K562 (cell line): Measurements from ENCODE around the gene CD52. TPM values are rescaled to one million over a fixed set of nuclear protein-coding genes. Genes with fewer than 3 reads are reported as not detected.

ENCODE experiments used
- CCNT2 ChIP-seq: IDR thresholded peaks from 2 replicates; pipeline ENCODE4 v1.6.1; 2011; ENCODE audit warnings: borderline replicate concordance, low read depth, mild to moderate bottlenecking, moderate library complexity, mixed read lengths, low read length; ENCODE audit not compliant: insufficient read length; ENCODE audit errors: extremely low read depth
- DNMT1 ChIP-seq: fragments of 450-650 bp; IDR thresholded peaks from 2 replicates; pipeline ENCODE4 v1.6.1; 2016; ENCODE audit warnings: antibody characterized with exemption, mild to moderate bottlenecking
- KAT8 ChIP-seq: fragments of 450-650 bp; IDR thresholded peaks from 2 replicates; pipeline ENCODE4 v1.6.1; 2016; ENCODE audit warnings: low read depth, mild to moderate bottlenecking
- KDM1A ChIP-seq, 2 experiments: fragments of 450-650 bp; IDR thresholded peaks; 2 replicates each; pipeline ENCODE4 v1.6.1; 2016; ENCODE audit warnings: mild to moderate bottlenecking in 2 of 2
- MAX ChIP-seq: sonication (generic); formaldehyde crosslinking; IDR thresholded peaks from 2 replicates; pipeline ENCODE4 v1.9.0; 2022; ENCODE audit warnings: mild to moderate bottlenecking, missing genetic modification reagents
- MED1 ChIP-seq: sonication (generic); formaldehyde crosslinking; IDR thresholded peaks from 2 replicates; pipeline ENCODE4 v1.8.1; 2023; ENCODE audit warnings: missing genetic modification reagents, borderline replicate concordance
- MLLT1 ChIP-seq, 2 experiments: fragments of 450-650 bp; IDR thresholded peaks; 2 replicates each; pipeline ENCODE4 v1.6.1; 2016
- NCOA4 ChIP-seq: fragments of 450-650 bp; IDR thresholded peaks from 2 replicates; pipeline ENCODE4 v1.6.1; 2018; ENCODE audit warnings: mild to moderate bottlenecking; ENCODE audit not compliant: partially characterized antibody
- NFE2L1 ChIP-seq: fragments of 450-650 bp; IDR thresholded peaks from 2 replicates; pipeline ENCODE4 v1.6.1; 2016; ENCODE audit warnings: missing genetic modification characterization, low read depth, mild to moderate bottlenecking, missing compliant biosample characterization, moderate library complexity, borderline replicate concordance
- TAF1 ChIP-seq: IDR thresholded peaks from 2 replicates; pipeline ENCODE4 v1.6.1; 2011; ENCODE audit warnings: mild to moderate bottlenecking, low read length, moderate library complexity; ENCODE audit not compliant: insufficient read depth, control insufficient read depth, severe bottlenecking; ENCODE audit errors: extremely low read depth
- ZBED1 ChIP-seq: IDR thresholded peaks from 2 replicates; pipeline ENCODE4 v1.6.1; 2014
- ZEB2 ChIP-seq: fragments of 450-650 bp; IDR thresholded peaks from 2 replicates; pipeline ENCODE4 v1.6.1; 2016
- ZNF212 ChIP-seq: fragments of 450-650 bp; formaldehyde crosslinking; IDR thresholded peaks from 2 replicates; pipeline ENCODE4 v1.4.0; 2020; ENCODE audit warnings: mild to moderate bottlenecking
- ZNF395 ChIP-seq: fragments of 200-800 bp; sonication (Bioruptor generic); IDR thresholded peaks from 2 replicates; pipeline ENCODE4 v1.6.1; 2017; ENCODE audit warnings: missing genetic modification characterization, missing compliant biosample characterization
- polyA plus RNA-seq, 8 experiments: library from polyadenylated mRNA; depleted of rRNA in 4 of 8; stranded (reverse) in 5 of 8; unstranded in 3 of 8; fragments of >200 nt; fragmentation: Nextera tagmentation in 2 of 8; fragmentation: Illumina TruSeq in 1 of 8; extraction: Ambion mirVana in 2 of 8; extraction: Trizol in 1 of 8; gene quantifications; 2 replicates each; pipeline versions ENCODE4 v1.2.1 to v1.2.3, GENCODE V29; 2011 to 2014; ENCODE audit warnings: inconsistent platforms in 1 of 8, missing spikeins in 1 of 8
- total RNA-seq, 7 experiments: library from RNA; depleted of rRNA in 6 of 7; stranded (reverse); fragments of >200 nt in 6 of 7; fragmentation: Illumina TruSeq in 2 of 7; extraction: Trizol in 2 of 7; gene quantifications; 2 replicates each; pipeline versions ENCODE4 v1.2.1 to v1.2.3, GENCODE V29; 2011 to 2021; ENCODE audit warnings: low replicate concordance in 1 of 7
- TF ChIP-seq, protein P1 (sequence below): fragments of 450-650 bp; IDR thresholded peaks from 2 replicates; pipeline ENCODE4 v1.7.1; 2018; ENCODE audit warnings: mild to moderate bottlenecking, low read depth; ENCODE audit not compliant: partially characterized antibody
- TF ChIP-seq, protein P2 (sequence below), 2 experiments: fragments of 250-450 bp in 1 of 2; fragments of 450-650 bp in 1 of 2; sonication (Bioruptor Pico) in 1 of 2; IDR thresholded peaks; 2 replicates each; pipeline versions ENCODE4 v1.6.1 to v1.8.0; 2016 to 2021; ENCODE audit warnings: mild to moderate bottlenecking in 2 of 2, moderate library complexity in 2 of 2, missing compliant biosample characterization in 1 of 2, missing genetic modification characterization in 1 of 2
- TF ChIP-seq, protein P3 (sequence below): fragments of 250-450 bp; sonication (Bioruptor Pico); IDR thresholded peaks from 2 replicates; pipeline ENCODE4 v1.5.0; 2020; ENCODE audit warnings: mild to moderate bottlenecking, borderline replicate concordance

CD52 gene
- total and polyA plus RNA-seq, 9 of the 15 experiments (the other 6 are each of a cell fraction or from before 2014, with no cell fraction given), result 34.9 to 488 (median 173) TPM

DNA sequence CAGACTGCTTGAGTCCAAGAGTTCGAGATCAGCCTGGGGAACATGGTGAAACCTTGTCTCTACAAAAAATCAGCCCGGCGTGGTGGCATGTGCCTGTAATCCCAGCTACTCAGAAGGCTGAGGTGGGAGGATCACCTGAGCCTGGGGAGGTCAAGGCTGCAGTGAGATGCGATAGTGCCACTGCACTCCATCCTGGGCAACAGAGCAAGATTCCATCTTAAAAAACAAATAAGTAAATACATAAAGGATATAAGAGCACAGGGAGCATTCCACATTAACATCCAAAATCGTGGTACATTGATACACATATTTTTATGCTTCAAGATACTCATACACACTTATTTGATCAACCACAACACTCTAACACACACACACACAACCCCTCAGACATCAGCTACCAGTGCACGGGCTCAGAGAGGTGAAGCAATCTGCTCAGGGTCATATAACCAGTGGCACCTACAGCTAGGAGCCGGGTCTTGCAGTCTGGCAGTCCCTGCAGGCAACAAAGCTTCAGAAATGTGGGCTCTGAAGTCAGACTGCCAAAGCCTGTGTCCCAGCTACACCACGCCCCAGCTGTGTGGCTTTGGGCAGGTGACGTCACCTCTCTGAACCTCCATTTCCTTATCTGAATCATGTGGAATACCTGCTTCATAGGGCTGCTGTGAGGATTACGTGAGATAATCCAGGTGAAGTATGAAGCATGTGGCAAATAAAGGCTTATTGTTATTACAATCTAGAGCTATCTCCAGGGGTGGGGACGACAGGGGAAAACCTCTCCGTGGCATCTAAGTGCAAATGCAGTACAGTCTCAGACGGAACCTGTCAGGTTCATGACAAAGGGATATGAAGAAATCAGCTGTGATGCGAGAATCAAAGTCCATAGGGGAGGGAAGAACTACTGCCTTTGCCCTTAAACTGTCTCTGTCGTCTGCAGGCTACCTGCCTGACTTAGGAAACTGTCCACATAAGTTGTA is 40.9 kb downstream of the CD52 start (continued):
- no peak for TF ChIP-seq NCOA4
- TF ChIP-seq, protein P1, sequence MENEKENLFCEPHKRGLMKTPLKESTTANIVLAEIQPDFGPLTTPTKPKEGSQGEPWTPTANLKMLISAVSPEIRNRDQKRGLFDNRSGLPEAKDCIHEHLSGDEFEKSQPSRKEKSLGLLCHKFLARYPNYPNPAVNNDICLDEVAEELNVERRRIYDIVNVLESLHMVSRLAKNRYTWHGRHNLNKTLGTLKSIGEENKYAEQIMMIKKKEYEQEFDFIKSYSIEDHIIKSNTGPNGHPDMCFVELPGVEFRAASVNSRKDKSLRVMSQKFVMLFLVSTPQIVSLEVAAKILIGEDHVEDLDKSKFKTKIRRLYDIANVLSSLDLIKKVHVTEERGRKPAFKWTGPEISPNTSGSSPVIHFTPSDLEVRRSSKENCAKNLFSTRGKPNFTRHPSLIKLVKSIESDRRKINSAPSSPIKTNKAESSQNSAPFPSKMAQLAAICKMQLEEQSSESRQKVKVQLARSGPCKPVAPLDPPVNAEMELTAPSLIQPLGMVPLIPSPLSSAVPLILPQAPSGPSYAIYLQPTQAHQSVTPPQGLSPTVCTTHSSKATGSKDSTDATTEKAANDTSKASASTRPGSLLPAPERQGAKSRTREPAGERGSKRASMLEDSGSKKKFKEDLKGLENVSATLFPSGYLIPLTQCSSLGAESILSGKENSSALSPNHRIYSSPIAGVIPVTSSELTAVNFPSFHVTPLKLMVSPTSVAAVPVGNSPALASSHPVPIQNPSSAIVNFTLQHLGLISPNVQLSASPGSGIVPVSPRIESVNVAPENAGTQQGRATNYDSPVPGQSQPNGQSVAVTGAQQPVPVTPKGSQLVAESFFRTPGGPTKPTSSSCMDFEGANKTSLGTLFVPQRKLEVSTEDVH, result no peak
- no peak for TF ChIP-seq KAT8
- TF ChIP-seq CCNT2, result no peak
- no peak for TF ChIP-seq MED1 (CRISPR knock-in tag)
- no peak for TF ChIP-seq ZNF395
- TF ChIP-seq ZEB2, result peak; percentile 48; the same call in 1 of the 2 replicates
- TF ChIP-seq TAF1, result no peak
- TF ChIP-seq, protein P2, sequence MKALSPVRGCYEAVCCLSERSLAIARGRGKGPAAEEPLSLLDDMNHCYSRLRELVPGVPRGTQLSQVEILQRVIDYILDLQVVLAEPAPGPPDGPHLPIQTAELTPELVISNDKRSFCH (CRISPR knock-in tag; IDR thresholded peaks at IDR 0.05), result no peak
- TF ChIP-seq, protein P2 (tag; IDR thresholded peaks at IDR 0.05), result 0 out of 2 replicates have a peak, but pooled peaks have one; percentile 48
- no peak for TF ChIP-seq NFE2L1 (tag)
- no peak for TF ChIP-seq DNMT1
- TF ChIP-seq MLLT1 (IDR thresholded peaks at IDR 0.05), result no peak
- no peak for TF ChIP-seq ZBED1
- TF ChIP-seq, protein P3, sequence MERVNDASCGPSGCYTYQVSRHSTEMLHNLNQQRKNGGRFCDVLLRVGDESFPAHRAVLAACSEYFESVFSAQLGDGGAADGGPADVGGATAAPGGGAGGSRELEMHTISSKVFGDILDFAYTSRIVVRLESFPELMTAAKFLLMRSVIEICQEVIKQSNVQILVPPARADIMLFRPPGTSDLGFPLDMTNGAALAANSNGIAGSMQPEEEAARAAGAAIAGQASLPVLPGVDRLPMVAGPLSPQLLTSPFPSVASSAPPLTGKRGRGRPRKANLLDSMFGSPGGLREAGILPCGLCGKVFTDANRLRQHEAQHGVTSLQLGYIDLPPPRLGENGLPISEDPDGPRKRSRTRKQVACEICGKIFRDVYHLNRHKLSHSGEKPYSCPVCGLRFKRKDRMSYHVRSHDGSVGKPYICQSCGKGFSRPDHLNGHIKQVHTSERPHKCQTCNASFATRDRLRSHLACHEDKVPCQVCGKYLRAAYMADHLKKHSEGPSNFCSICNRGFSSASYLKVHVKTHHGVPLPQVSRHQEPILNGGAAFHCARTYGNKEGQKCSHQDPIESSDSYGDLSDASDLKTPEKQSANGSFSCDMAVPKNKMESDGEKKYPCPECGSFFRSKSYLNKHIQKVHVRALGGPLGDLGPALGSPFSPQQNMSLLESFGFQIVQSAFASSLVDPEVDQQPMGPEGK, result no peak
- 0 out of 2 replicates have a peak, but pooled peaks have one; percentile 31 for TF ChIP-seq MAX (CRISPR knock-in tag)
- no peak for TF ChIP-seq ZNF212 (CRISPR knock-in tag)
- TF ChIP-seq KDM1A (IDR thresholded peaks at IDR 0.05), result peak in 1 of 2 experiments; percentile 9; a peak in 1 of 4 replicates
